SH-SY5Y (cell line): ENCODE data around the gene TMEM50B.

Experiments used
- GATA2 ChIP-seq: IDR thresholded peaks from 2 replicates; pipeline ENCODE4 v1.6.1; 2011; ENCODE audit warnings: mild to moderate bottlenecking, low read depth, low read length
- GATA3 ChIP-seq: IDR thresholded peaks from 2 replicates; pipeline ENCODE4 v1.6.1; 2011; ENCODE audit warnings: low read depth, mild to moderate bottlenecking, low read length, moderate library complexity

Gene TMEM50B

DNA sequence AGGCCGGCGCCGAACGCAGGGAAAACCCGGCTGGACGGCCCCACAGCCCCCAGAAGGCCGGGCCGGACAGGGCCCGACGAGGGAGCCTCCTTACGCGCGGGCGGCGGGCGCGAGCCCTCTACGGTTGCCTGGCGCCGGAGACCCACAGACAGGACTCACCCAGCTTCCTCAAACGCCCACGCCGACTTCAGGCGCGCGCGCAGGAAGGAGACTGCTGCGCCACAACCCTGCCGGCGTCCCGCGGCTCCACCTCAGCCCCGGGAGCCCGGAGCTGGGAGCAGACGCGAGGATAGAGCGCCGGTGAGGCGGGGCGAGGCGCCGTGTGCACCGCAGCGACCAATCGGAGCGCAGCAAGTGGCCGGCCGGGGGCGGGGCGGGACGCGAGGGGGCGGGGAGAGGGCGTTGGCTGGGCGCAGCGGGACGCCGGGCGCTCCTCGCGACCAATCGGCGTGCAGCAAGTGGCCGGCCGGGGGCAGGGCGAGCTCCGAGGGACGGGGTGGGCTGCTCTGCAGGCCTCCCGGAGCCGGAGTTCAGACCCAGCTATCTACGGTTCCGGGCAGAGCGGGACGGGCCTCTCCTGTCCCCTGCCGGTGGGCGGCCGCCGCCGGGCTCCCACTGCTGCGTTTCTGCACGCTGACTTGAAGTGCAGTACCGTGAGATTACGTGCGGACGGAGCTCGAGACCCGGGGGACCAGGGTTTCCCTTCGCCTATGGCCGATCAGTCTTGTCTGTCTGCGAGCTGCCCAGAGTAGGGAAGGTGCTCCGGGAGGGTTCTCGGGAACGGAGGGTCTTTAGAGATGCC lies at the start of gene TMEM50B:
TSS of gene TMEM50B (minus strand) at position 296 of the 802 bp plus-strand sequence. CDS start 11,089 bp downstream, outside the sequence.
- TF ChIP-seq GATA3 (no peak), GATA2 (no peak)

DNA sequence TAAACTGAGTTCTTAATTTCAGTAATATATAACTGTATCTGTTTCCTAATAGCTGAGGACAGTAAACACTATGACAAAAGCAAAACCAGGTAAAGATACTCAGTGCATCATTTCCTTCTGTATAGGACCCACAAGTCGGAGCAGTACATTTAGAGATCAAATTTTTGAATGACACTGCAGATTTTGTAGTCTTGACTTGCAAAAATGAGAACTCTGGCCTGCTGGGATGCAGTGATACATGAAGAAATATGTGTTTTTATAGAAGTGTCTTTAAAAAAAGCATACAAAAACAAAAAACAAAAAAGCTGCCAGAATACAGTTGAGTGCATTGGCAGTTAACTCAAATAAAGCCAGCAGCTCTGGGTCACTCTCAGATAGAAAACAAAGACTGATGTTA lies 43.2 kb upstream of the TMEM50B start:
- TF ChIP-seq GATA2 (no peak), GATA3 (no peak)

DNA sequence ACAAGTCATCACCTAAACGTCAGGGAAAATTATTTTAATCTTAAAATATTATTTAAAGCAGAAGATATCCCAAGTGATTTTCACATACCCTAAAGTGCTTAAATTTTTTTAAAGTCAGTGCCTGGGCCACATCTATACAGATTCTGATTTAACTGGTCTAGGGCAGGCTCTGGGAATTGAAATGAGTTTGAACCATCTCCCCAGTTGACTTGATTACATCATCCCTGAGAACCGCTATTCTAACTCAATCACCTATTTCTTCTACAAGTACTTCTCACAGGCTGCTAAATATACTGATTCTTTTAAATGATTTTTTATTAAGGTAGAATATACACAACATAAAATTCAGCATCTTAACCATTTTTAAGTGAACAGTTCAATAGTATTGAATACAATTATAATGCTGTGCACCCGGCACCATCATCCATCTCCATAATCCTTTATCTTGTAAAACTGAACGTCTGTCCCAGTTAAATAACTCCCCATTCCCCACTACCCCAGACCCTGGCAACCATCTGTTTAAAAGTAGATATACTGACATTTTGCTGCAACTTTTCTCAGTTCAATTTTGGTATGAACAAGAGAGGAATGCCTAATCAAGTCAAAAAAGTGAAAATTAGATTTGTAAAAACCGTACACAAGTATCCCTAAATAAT lies 42.7 kb upstream of the TMEM50B start:
- TF ChIP-seq GATA2 (no peak), GATA3 (no peak)

DNA sequence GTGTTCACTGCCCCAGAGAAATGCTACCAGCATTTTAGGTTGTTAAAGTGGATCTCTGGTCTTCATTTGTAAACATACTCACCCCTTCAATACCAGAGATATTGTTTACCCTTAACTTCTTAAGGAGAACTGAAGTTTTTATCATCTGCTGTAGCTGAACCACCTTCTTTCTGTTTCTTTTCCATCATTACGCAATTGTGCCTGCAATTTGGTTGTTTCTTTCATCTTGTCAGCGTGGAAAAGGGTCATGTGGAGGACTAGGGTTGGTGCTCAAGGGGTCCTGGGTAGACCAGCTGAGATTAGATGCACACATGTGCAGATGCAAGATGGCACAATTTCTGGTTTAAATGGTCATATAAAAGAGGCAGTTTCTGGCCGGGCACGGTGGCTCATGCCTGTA lies 39.1 kb upstream of the TMEM50B start:
- TF ChIP-seq GATA3, result no peak

DNA sequence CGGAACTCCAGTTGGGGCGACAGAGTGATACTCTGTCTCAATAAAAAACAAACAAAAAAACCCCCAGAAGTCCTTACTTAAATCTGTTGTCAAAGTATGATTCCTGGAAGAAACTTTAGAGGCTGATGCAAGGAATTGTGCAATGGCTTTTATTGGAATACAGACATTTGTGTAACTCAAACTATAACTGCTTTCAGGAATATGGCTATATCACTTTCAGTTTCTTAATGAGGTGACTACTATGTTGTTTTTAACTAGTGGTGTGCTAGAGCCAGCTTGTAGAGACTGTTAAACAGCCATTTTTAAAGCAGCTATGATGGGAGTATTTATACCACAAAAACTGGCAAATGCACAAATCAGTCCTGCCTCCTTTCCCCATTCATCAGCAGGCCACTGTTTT lies 34.5 kb upstream of the TMEM50B start:
- TF ChIP-seq GATA3, result no peak
- no peak for TF ChIP-seq GATA2

DNA sequence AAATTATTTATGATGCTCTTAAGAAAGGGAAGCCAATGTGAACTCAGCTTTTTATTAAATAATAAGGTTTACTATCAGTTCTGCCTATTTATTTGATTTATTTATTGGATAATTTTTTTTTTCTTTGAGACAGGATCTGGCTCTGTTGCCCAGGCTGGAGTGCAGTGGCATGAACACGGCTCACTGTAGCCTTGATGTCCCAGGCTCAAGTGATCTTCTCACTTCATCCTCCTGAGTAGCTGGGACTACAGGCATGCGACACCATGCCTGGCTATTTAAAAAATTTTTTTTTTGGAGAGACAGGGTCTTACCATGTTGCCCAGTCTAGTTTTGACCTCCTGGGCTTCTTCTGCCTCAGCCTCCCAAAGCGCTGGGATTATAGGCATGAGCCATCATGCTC lies 32.7 kb upstream of the TMEM50B start:
- TF ChIP-seq GATA2 (no peak), GATA3 (no peak)

DNA sequence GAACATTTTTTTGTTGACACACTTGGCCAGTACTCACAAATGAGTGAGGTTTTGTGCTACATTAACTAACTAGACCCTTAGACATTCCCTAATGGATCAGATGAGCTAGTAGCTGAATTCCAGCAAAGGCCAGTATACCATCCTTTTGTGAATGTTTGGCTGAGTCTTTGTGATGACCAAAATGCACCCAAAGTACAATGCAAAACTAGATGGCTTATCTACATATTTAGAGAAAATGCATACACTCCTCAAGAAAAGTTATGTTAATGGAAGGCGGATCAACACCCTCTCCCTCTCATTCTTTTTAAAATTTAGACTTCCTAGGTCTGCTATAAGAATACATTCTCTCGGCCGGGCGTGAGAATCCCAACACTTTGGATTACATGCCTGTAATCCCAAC lies 31.9 kb upstream of the TMEM50B start:
- TF ChIP-seq GATA2 (no peak), GATA3 (no peak)

DNA sequence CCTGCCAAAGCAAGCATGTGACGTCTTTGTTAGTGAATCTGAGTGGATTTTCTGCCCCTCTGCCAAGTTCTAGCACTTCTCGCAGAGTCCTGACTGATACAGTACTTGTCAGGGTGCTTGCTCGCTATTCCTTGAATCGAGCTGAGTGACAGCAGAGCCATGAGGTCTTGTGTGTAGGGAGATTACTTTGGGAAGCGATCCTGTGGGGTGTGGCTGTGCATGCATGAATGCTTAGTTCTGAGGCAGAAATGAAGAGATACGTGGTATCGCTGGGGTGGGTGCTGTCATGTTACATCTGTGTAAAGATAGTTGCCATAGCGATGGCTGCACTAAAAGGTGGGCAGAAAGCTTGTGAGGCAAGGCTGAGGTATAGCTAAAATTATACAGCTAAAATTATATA lies 31.1 kb upstream of the TMEM50B start:
- TF ChIP-seq GATA3, result no peak
- TF ChIP-seq GATA2, result no peak

DNA sequence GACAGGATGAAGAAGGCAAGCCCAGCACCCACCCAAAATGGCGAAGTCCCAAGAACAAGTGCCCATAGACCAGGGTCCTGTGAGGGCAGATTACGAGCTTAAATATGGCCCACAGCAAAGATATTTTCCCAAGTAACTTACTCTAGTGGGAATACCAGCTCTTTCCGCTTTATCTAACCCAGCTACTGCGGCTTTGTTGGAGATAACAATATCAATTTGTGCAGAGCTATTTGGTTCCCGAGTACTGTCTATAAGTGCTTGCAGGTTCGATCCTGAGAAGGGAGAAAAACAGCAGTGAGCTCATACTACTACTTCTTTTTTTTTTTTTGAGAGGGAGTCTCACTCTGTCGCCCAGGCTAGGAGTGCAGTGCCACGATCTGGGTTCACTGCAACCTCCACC lies 26.1 kb upstream of the TMEM50B start:
- TF ChIP-seq GATA2, result no peak
- TF ChIP-seq GATA3, result no peak

DNA sequence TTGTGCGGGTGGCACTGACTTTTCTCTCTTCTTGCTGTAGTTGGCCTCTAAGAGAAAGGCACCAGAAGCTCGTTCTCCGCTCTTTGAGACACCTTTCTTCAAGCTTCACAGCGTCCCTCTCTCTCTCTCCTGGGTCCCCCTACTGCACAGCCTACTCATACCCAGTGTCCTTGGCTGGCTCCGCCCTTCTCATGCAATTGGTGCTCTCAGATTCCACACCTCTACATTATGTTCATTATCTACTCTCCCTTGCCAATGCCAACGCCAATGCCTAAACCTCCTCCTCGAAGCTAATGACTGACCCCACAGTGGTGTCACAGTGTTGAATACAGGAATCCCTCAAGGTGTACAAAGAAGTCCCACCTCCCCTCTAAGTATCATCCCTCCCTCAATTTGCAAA lies 16.6 kb upstream of the TMEM50B start:
- TF ChIP-seq GATA3 (no peak), GATA2 (no peak)

DNA sequence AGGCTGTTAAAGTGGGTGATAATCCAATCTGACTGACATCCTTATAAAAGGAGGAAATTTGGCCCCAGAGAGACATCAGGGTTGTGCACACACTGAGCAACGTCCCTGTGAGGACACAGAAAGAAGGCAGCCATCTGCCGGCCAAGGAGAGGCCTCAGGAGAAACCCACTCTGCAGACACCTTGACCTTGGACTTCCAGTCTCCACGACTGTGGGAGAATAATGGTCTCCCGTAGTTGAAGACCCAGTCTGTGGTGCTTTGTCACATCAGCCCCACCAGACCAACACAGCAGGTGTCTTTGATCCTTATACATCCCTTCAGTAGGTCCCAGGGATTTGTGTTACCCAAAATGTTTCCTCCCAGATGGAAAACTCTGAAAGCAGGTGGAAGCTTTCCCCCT lies 16.0 kb upstream of the TMEM50B start:
- no peak for TF ChIP-seq GATA3

DNA sequence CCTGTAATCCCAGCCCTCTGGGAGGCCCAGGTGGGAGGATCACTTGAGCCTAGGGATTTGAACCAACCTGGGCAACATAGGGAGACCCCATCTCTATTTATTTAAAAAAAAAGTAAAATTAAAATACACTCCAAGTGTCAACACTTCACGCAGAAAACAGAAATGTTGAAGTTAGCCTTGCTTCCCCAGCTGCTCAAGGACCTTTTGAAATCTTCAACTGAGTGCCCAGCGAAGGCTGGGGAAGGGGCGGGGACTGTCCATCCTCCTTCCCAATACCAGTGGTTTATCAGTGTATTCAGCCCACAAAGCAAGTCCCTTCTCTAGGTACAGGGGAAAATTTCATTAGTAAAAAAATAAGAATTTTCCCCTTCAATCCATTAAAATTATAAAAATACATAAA lies 14.0 kb upstream of the TMEM50B start:
- TF ChIP-seq GATA3 (no peak), GATA2 (no peak)

DNA sequence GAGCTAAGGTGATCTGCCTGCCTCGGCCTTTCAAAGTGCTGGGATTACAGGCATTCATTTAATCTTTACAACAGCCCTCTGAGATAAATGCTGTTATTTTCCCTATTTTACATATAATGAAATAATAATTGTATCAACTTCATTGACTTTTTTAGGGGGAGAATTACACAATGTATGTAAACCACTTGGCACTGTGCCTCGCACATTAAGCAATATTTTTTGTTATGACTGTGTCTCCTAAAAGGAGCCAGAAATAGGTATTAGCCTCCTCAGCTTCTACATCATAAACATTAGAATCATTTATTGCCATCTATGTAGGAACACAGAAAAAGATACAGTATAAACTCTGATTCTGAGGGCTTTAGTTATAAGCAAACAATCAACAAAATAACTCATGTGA lies 12.8 kb upstream of the TMEM50B start:
- TF ChIP-seq GATA2, result no peak
- TF ChIP-seq GATA3, result no peak

DNA sequence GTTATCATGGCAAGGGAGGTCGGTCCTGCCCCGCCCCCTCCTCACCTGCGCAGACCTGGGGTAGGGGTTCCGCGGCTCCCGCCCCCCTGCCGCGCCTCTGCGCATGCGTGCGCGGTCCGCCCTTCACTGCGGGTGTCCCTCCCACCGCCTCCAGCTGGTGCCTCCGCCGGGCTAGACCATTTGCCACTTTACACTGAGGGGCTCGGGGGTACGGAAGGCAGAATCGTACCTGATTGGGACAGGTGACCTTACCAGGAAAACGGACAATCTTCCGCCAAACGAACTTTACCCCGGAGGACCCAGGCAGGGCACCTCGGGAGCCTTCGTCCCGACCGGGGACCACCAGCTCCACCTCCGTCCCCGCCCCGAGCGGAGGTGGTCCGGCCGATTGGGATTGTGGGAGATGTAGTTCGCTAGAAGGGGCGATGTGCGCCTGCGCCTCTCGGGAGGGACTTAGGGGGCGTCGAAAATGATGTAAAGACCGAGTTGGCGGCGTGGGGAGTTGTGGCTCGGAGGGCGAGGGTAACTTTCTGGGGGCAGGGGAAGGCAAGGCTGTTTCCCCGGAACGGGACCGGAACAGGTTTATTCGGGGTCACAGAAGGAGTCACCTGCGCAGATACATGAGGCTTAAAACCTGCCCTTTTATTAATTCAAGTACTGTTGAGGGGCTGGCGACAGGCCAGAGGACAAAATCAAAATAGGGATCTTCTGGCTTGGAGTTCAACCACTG lies 11.8 kb upstream of the TMEM50B start, which contains the start of gene DNAJC28:
TSS of gene DNAJC28 (minus strand) at position 344 of the 730 bp plus-strand sequence. CDS start 2,323 bp downstream, outside the sequence.
- TF ChIP-seq GATA2, result no peak
- no peak for TF ChIP-seq GATA3

DNA sequence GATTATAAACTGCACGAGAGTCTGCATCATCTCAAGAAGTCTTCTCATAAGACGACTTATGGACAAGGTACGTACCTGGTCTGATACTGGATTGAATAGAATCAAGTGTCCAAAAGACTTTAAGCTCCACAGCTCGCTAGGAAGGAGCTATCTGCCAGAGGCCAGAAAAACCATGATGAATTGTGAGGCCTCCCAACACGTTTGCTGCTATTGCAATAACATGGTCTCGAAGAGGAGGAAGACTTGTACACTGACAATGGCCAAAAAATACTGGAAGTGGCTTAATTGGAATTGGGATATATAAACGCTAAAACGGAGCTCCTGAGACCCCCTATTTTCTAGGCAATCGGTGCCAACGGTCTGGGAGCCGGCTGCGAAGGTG lies 11.2 kb upstream of the TMEM50B start:
- TF ChIP-seq GATA2, result no peak
- no peak for TF ChIP-seq GATA3
